Stimulated activated CD4-positive, alpha-beta T cell treated with anti-CD3 and anti-CD28 coated beads, Interleukin-15, amount 100 ng/mL, for 24 hours (primary cell): Measurements from ENCODE around the gene ACP5.
"Not testable (repeated sequence)": the region's sequence is repeated elsewhere in the genome, so short reads cannot be mapped to it uniquely, and the experiment has no call there.

Experiments used
- DNase-seq: peaks from one replicate; pipeline ENCODE4 v3.0.0-alpha.2; 2020

The ACP5 gene

GRCh38 chr19:11577451-11578257, at the start of gene ACP5:
Gene ACP5 (minus strand): TSS chr19:11577645. CDS start chr19:11577317, 328 bp downstream.
- DNase-seq: no peak

GRCh38 chr19:11626252-11626651, 48.8 kb upstream of the ACP5 start:
- DNase-seq: no peak

DNA sequence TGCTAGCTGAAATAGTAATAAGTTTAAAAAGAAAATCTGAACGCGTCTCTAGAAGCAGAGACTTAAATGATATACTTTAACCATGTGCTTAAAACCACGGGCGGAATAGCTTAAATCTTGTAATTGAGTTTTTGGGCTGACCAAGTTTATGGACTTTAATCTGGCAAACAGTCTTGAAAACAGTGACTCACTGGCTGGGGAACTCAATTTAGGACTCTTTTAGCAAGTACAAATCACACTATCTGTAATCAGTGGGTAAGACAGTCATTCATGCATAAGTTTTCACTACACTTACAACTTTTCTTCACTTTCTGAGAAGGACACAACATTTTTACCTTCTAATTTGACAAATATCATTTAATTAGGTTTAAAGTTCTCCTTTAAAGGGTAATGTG, 46.6 kb upstream of the ACP5 start:
- DNase-seq: no peak

GRCh38 chr19:11622401-11622800, 45.0 kb upstream of the ACP5 start:
- DNase-seq: not testable (repeated sequence)

GRCh38 chr19:11620553-11620952, 43.1 kb upstream of the ACP5 start:
- no peak for DNase-seq

- no peak for DNase-seq
Observed at GRCh38 chr19:11617180-11618062, 40.0 kb upstream of the ACP5 start.

GRCh38 chr19:11612816-11613511, 35.5 kb upstream of the ACP5 start:
- no peak for DNase-seq

DNA sequence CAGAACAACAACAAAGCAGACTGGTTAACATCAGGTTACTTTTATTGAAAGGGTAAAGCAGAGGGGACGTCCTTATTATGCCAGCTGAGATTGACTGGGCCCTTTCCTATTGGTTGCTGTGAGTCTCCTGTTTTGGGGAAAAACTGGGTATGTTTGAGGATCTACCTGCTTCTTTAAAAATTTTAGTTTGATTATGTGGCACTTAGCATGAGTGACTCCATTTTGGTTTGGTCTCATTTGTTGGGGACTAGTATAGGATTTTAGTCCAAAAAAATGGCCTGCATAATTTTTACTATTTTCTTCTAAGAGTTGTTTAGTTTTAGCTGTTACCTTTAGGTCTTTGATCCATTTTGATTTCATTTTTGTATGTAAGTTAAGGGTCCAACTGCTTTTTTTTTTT, 34.3 kb upstream of the ACP5 start:
- no peak for DNase-seq

DNA sequence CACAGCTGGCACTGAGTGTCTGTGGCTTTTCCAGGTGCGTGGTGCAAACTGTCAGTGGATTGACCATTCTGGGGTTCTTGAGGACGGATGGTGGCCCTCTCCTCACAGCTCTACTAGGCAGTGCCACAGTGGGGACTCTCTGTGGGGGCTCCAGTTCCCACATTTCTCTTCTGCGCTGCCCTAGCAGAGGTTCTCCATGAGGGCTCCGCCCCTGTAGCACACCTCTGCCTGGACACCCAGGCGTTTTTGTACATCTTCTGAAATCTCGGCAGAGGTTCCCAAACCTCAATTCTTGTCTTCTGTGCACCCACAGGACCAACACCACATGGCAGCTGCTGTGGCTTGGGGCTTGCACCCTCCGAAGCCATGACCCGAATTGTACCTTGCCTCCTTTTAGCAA, 29.0 kb upstream of the ACP5 start:
- DNase-seq: no peak

DNA sequence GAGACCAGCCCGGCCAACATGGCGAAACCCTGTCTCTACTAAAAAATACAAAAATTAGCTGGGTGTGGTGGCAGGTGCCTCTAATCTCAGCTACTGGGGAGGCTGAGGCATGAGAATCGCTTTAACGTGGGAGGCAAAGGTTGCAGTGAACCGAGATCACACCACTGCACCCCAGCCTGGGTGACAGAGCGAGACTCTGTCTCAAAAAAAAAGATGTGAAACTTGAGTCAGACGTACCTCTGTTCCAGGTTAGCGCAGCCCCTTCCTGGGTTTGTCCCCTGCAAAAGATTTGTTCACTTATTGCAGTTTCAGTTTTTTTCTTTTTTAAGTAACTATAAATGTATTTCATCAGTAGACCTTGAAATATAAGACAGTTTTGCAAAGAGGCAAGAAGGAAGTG, 22.3 kb upstream of the ACP5 start:
- peak; percentile 26 for DNase-seq

- no peak for DNase-seq
Observed at GRCh38 chr19:11598746-11599145, 21.3 kb upstream of the ACP5 start.

- no peak for DNase-seq
Observed at GRCh38 chr19:11598103-11598483, 20.6 kb upstream of the ACP5 start.

DNA sequence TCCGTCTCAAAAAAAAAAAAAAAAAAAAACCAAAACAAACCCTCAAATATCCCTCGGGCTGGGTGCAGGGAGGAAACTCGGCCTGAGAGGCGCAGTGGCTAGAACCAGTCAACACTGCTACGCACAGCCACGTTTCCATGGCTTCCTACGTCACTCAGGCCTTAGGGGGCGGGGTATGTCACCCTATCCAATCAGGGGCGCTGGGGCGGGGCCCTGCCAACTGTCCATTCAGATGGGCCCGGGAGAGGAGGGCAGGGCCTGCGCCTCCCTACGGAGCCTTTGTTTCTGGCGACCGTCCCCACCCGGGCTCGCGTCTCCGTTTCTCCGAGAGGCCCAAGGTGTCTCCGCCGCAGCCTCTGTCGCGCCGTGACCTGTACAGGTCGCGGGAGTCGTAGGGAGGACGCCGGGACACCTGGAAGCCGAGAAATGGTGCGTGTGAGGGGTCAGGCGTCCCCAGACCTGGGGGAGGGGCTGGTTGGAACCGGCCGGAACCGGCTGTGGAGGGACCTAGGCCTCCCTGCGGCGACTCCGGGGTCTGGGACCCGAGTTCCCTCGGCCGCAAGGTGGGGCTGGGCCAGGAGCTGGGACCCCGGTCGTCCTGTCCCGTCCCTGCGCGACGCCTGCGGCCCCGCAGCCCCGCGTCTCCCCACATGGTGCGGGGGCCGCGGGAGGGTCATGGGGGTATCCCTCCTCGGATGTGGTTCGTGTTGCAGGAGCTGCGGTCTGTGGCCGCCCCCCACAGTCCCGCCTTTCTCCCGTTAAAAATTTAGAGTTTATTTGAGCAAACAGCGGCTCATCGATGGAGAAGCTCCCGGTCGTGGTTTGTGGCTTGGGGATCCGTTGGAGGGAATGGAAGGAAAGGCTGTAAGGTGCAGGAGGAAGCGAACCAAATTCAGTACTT, 20.0 kb upstream of the ACP5 start, which contains the start of gene ZNF627:
Gene ZNF627, plus strand, starts transcription at position 282 of the 901 bp plus-strand sequence. Its CDS starts 145 bp downstream, at position 427.
- peak; percentile 100 for DNase-seq

DNA sequence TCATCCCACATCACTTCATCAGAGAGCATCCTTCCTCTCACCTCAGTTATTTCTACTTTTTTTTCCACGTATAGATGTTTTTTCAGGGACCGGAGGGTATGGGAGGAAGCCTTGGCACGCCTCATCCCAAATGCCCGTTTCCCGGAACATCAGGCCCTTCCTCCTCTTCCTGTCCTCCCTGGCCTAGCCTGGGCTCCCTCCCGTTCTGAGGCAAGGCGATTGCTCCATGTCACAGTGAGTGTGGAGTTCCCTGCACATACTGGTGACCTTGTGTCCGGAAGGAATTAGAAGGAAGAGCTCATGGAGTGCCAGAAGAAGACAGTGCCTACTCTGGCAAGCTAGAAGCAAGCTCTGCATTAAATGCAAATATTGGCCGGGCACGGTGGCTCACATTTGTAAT, 18.7 kb upstream of the ACP5 start:
- no peak for DNase-seq

DNA sequence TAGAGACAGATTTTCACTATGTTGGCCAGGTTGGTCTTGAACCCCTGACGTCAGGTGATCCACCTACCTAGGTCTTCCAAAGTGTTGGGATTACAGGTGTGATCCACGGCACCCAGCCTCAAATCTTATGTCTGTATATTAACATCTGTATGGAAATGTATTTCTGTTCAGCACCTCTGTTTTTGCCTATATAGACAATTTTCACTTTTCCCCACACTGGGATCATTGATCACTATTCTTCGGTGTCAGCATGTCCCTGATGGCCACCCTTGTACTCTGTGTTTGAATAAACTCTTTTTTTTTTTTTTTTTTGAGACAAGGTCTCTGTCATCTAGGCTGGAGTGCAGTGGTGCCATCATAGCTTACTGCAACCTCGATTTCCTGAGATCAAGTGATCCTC, 16.6 kb upstream of the ACP5 start:
- no peak for DNase-seq

GRCh38 chr19:11587975-11588631, 10.7 kb upstream of the ACP5 start:
- DNase-seq: no peak

- DNase-seq: peak; percentile 84
Observed at GRCh38 chr19:11587302-11587974, 10.0 kb upstream of the ACP5 start.

GRCh38 chr19:11586331-11586730, 8.9 kb upstream of the ACP5 start:
- DNase-seq: no peak

DNA sequence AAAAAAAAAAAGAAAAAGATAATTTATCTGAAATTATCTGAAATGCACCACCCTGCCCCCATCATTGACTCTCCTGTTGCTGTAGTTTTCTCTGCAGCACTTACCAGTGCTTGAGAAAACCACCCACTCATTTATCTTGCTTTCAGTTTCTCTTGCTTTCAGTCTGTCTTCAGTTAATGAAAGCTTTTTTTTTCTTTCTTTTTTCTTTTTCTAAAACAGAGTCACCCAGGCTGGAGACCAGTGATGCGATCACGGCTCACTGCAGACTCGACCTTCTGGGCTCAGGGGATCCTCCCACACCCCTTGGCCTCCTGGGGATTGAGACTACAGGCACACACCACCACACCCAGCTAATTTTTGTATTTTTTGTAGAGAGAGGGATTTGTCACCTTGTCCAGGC, 4.3 kb upstream of the ACP5 start:
- peak; percentile 67 for DNase-seq

DNA sequence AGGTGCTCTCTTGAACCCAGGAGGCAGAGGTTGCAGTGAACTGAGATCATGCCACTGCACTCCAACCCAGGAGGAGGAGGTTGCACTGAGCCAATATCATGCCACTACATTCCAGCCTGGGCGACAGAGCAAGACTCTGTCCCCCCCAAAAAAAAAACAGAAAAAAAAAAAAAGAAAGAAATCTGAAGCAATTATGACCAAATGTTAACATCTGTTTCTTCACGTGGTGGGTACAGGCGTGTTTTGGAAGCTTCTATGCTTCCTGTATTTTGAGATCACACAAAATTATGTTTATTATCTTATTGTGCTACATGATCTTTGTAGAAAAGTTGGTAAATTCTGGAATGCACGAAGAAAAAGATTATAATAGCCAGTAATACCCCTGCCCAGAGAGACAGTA, 2.7 kb upstream of the ACP5 start:
- no peak for DNase-seq
